A673 (cell line): ENCODE data around the gene TGM5. TPM values are rescaled to one million over a fixed set of nuclear protein-coding genes. Genes with fewer than 3 reads are reported as not detected.

Source experiments
- BruUV-seq: library from RNA; stranded (reverse); fragments of 400-500 nt; replicated peaks from 2 replicates; lab custom pipeline; 2021; lab: Mats Ljungman, UMichigan
- CTCF ChIA-PET: fragments of 300-600 bp; sonication (Branson Sonifier 250); formaldehyde crosslinking; loops from one replicate; lab custom pipeline; 2022; ENCODE audit warnings: antibody characterized with exemption; lab: Charles Lee
- POLR2A ChIA-PET: fragments of 300-600 bp; sonication (Branson Sonifier 250); formaldehyde crosslinking; loops from one replicate; lab custom pipeline; 2022; ENCODE audit warnings: antibody characterized with exemption; ENCODE audit not compliant: low non-redundant PET; lab: Charles Lee
- DNase-seq: peaks from one replicate; pipeline ENCODE4 v3.0.0-alpha.2; 2015; ENCODE audit warnings: low spot score
- H3K27ac ChIP-seq: fragments of 200-600 bp; sonication (generic); 2 replicates; pipeline ENCODE4 v1.5.1; 2016; ENCODE audit warnings: mixed run types, low read depth, mild to moderate bottlenecking, mixed read lengths, antibody characterized with exemption, low read length; ENCODE audit not compliant: poor library complexity, severe bottlenecking
- H3K27me3 ChIP-seq: fragments of 200-600 bp; sonication (generic); replicated peaks from 2 replicates; pipeline ENCODE4 v1.6.1; 2017; ENCODE audit warnings: mixed run types, low read depth, mild to moderate bottlenecking, mixed read lengths, antibody characterized with exemption, low read length; ENCODE audit not compliant: insufficient read depth, poor library complexity
- H3K36me3 ChIP-seq: fragments of 200-600 bp; sonication (generic); 2 replicates; pipeline ENCODE4 v1.6.1; 2016; ENCODE audit warnings: mixed run types, mild to moderate bottlenecking, mixed read lengths, antibody characterized with exemption, low read length; ENCODE audit not compliant: insufficient read depth, poor library complexity, severe bottlenecking
- H3K4me1 ChIP-seq: fragments of 200-600 bp; sonication (generic); 2 replicates; pipeline ENCODE4 v1.6.1; 2017; ENCODE audit warnings: mixed run types, mild to moderate bottlenecking, mixed read lengths, antibody characterized with exemption, low read length; ENCODE audit not compliant: insufficient read depth, poor library complexity, severe bottlenecking
- H3K4me3 ChIP-seq: fragments of 200-600 bp; sonication (generic); 2 replicates; pipeline ENCODE4 v1.5.1; 2016; ENCODE audit warnings: low read depth, mixed run types, mild to moderate bottlenecking, mixed read lengths, low read length; ENCODE audit not compliant: poor library complexity, severe bottlenecking
- H3K9me3 ChIP-seq: fragments of 200-600 bp; sonication (generic); 2 replicates; pipeline ENCODE4 v1.6.1; 2016; ENCODE audit warnings: mixed run types, low read depth, mild to moderate bottlenecking, mixed read lengths, antibody characterized with exemption, low read length; ENCODE audit not compliant: poor library complexity, severe bottlenecking
- CTCF ChIP-seq: fragments of 300-800, 200-600 bp; sonication (generic); conservative IDR thresholded peaks from 2 replicates; pipeline ENCODE4 v1.5.1; 2017; ENCODE audit warnings: low read depth, mild to moderate bottlenecking, antibody characterized with exemption, low read length, moderate library complexity, mixed read lengths
- EZH2 ChIP-seq: fragments of 200-600 bp; sonication (generic); IDR thresholded peaks from 2 replicates; pipeline ENCODE4 v1.6.1; 2017; ENCODE audit warnings: borderline replicate concordance, low read depth, mild to moderate bottlenecking, mixed read lengths, antibody characterized with exemption, low read length; ENCODE audit not compliant: poor library complexity, severe bottlenecking
- intact Hi-C: fragments of 100-400 bp; cut with micrococcal nuclease; formaldehyde crosslinking; loops from one replicate; pipeline ENCODE4 v1.10.0; 2022; ENCODE audit not compliant: unreplicated experiment
- total RNA-seq: library from RNA; stranded (reverse); gene quantifications from 2 replicates; pipeline ENCODE4 v1.2.3, GENCODE V29; 2021

The TGM5 gene
- total RNA-seq, 1 experiment from 2014 or later, result not detected

GRCh38 chr15:43183270-43183669 lies 83.5 kb downstream of the TGM5 start:
- intact Hi-C loops, result no loop called here
- CTCF ChIA-PET, result no interaction called here
- TF ChIP-seq CTCF (no peak), EZH2 (no peak)

More at GRCh38 chr15:43183270-43183669, 83.5 kb downstream of the TGM5 start:
- POLR2A ChIA-PET, result no interaction called here
- Histone ChIP-seq H3K36me3 (no peaks in the 10 kb centered on the region), H3K27ac (no peak overlapping the region), H3K4me3 (no peak overlapping the region), H3K27me3 (no peaks in the 10 kb centered on the region), H3K4me1 (no peaks in the 10 kb centered on the region), H3K9me3 (no peaks in the 10 kb centered on the region)
- BruUV-seq, result no TSS peak
- DNase-seq, result no peak

Other genes with a start within 250 kb of the TGM5 start
- 29.9 and 30.8 TPM in 2 replicates for gene UBR1, start 160.9 kb downstream of the TGM5 start, total RNA-seq
- 2.8 and 5.4 TPM in 2 replicates for gene TMEM62, start 133.3 kb downstream of the TGM5 start, total RNA-seq
- 16.7 and 22.1 TPM in 2 replicates for gene CCNDBP1, start 81.5 kb downstream of the TGM5 start, total RNA-seq
- gene EPB42, start 45.9 kb downstream of the TGM5 start, total RNA-seq, result not detected in 2 replicates
- gene TGM7, start 35.3 kb upstream of the TGM5 start, total RNA-seq, result not detected in 2 replicates
- 14.3 and 17.2 TPM in 2 replicates for gene LCMT2, start 63.6 kb upstream of the TGM5 start, total RNA-seq
- 33.3 and 34.4 TPM in 2 replicates for gene ZSCAN29, start 104.1 kb upstream of the TGM5 start, total RNA-seq
- 31.4 and 37.6 TPM in 2 replicates for gene TUBGCP4, start 104.2 kb upstream of the TGM5 start, total RNA-seq
- 66.0 and 74.5 TPM in 2 replicates for gene TP53BP1, start 226.2 kb upstream of the TGM5 start, total RNA-seq